Body of pancreas (tissue), 4 donors: Measurements from ENCODE around the gene PKNOX2. TPM values are rescaled to one million over a fixed set of nuclear protein-coding genes. Genes with fewer than 3 reads are reported as not detected.

Experiments used
- ATAC-seq: fragments of 150-250 bp; one replicate; pipeline ENCODE4 v1.9.1; 2016
- DNase-seq, 4 donors: peaks; one replicate each; pipeline ENCODE4 v3.0.0-alpha.2; 2019
- H3K27ac ChIP-seq, 4 donors: fragments of 200-600 bp; sonication (generic); 1 replicate in 3 of 4; 2 replicates in 1 of 4; pipeline versions ENCODE4 v1.5.1 to v1.6.1; 2016 to 2019; ENCODE audit warnings: mild to moderate bottlenecking in 1 of 4, mixed read lengths in 1 of 4, moderate library complexity in 1 of 4
- H3K27me3 ChIP-seq, 2 donors: fragments of 200-600 bp; sonication (generic); one replicate each; pipeline ENCODE4 v1.6.0; 2016; ENCODE audit warnings: mild to moderate bottlenecking in 1 of 2
- H3K36me3 ChIP-seq, 2 donors: fragments of 200-600 bp; sonication (generic); replicated peaks in 1 of 2; 2 replicates each; pipeline ENCODE4 v1.5.1; 2016; ENCODE audit warnings: low read depth in 2 of 2; ENCODE audit not compliant: insufficient read depth in 1 of 2
- H3K4me1 ChIP-seq: fragments of 200-600 bp; sonication (generic); one replicate; pipeline ENCODE4 v1.6.0; 2016
- H3K4me3 ChIP-seq, 2 donors: fragments of 200-600 bp; sonication (generic); 1 replicate in 1 of 2; 2 replicates in 1 of 2; pipeline ENCODE4 v1.5.1; 2016 to 2019
- H3K9me3 ChIP-seq, 3 donors: fragments of 200-600 bp; sonication (generic); 1 replicate in 2 of 3; 2 replicates in 1 of 3; pipeline ENCODE4 v1.5.1; 2016
- CTCF ChIP-seq, 7 experiments: fragments of 450-650 bp in 4 of 7; fragments of 200-600 bp in 3 of 7; sonication (generic) in 3 of 7; IDR thresholded peaks; one replicate each; pipeline ENCODE4 v1.5.1; 2016 to 2019; ENCODE audit warnings: antibody characterized with exemption in 7 of 7
- POLR2A ChIP-seq, 3 donors: fragments of 450-650 bp; IDR thresholded peaks; one replicate each; pipeline ENCODE4 v1.6.1; 2016; ENCODE audit warnings: antibody characterized with exemption in 3 of 3, mild to moderate bottlenecking in 2 of 3
- WGBS, 2 donors: methylation state at CpG; one replicate each; pipeline ENCODE4 v1.1.5; 2017; 5-methylcytosine and 5-hydroxymethylcytosine counted together
- intact Hi-C: fragments of 100-400 bp; cut with DNase I; formaldehyde crosslinking; loops from one replicate; pipeline ENCODE4 v1.15.1; 2023
- total RNA-seq, 2 donors: library from RNA; depleted of rRNA; stranded (reverse); fragments of >200 nt; gene quantifications; one replicate each; pipeline ENCODE4 v1.1.0, GENCODE V29; 2016

PKNOX2 gene
- total RNA-seq, 2 donors from 2014 or later = 4.2 to 4.9 TPM

DNA sequence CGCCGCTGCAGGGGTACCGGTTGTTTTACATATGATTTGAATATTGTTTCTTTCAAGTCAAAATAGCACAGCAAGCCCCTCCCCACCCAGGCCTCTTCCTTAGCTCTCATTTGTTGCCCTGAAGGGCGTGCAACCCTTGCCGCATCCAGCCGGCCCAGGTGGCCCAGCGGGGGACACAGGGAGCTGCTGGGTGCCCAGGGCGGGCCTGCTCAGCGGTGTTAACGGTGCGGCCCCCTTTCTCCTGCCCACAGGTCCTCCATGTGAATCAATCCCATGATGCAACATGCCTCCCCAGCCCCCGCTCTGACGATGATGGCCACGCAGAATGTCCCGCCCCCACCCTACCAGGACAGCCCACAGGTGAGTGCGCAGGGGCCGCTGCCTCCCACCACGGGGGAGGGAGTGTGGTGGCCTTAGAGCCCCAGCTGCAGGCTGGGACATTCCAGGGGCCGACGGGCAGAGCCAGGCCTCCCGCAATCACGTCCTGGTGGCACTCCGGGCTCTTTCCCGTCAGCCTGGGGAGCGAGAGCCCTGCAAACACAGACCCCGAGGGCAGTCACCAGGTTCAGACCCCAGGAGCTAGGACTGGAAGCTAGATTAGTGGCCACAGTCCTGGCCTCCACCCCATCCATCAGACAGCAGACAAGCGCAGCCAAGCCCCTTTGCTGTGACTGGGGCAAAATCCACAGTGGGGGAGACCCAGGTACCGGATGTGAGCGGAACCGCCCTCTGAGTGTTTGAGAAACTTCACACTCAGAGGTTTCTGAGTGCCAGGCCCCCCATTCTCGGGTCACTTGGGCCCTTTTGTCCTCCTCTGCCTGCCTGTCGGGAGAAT, 186.7 kb downstream of the PKNOX2 start:
- no peaks in the 10 kb centered on the region for H3K4me1 ChIP-seq
- intact Hi-C loops = loop anchor here (5.0 kb wide), 1 partner anchor 394 kb away; no protein-coding TSS in a partner anchor
- H3K4me3 ChIP-seq = no peak overlapping the region
- DNase-seq (no peak), ATAC-seq (no peak)
- no peaks in the 10 kb centered on the region for H3K9me3 ChIP-seq
- no peak overlapping the region for H3K27ac ChIP-seq
- H3K36me3 ChIP-seq = no peaks in the 10 kb centered on the region
- TF ChIP-seq POLR2A (IDR thresholded peaks at IDR 0.05) (no peak), CTCF (IDR thresholded peaks at IDR 0.05) (no peak)
- H3K27me3 ChIP-seq = no peaks in the 10 kb centered on the region
- 79 to 90% methylated on average over 19 to 26 of the region's 32 CpGs for WGBS, 2 donors

- ATAC-seq (no peak), DNase-seq (no peak)
- Histone ChIP-seq H3K4me3 (no peak overlapping the region), H3K27me3 (no peaks in the 10 kb centered on the region), H3K27ac (no peak overlapping the region), H3K9me3 (no peaks in the 10 kb centered on the region), H3K36me3 (no peaks in the 10 kb centered on the region), H3K4me1 (no peaks in the 10 kb centered on the region)
- intact Hi-C loops = loop anchor here (5.0 kb wide), 1 partner anchor 395 kb away; no protein-coding TSS in a partner anchor
- TF ChIP-seq POLR2A (IDR thresholded peaks at IDR 0.05) = no peak
- no peak for TF ChIP-seq CTCF (IDR thresholded peaks at IDR 0.05)
- WGBS, 2 donors = 86 to 91% methylated on average over 6 of the region's 6 CpGs
Observed at GRCh38 chr11:125351868-125352250, 187.3 kb downstream of the PKNOX2 start.

GRCh38 chr11:125356797-125357196, 192.2 kb downstream of the PKNOX2 start:
- 72 to 84% methylated on average over 2 of the region's 2 CpGs for WGBS, 2 donors
- no peak for TF ChIP-seq CTCF (IDR thresholded peaks at IDR 0.05)
- TF ChIP-seq POLR2A (IDR thresholded peaks at IDR 0.05) = no peak

DNA sequence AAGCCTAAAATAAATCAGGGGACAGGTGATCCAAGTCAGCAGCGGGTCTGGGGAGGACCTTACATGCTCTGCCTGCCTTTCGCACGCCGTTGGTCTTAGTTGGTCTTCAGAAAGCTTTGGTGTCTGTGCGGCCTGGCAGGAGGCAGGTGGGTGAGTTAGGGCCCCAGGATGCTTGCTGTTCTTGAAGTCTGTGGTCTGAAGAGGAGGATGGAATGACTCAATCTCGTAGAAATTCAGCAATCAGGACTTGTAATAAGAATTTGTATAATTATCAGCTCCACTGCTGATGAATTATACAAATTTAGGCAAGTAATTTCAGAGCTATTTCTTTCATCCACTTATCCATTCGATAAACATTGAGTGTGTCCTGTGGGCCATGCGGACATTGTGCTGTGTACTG, 193.0 kb downstream of the PKNOX2 start:
- Histone ChIP-seq H3K27me3 (no peaks in the 10 kb centered on the region), H3K9me3 (no peaks in the 10 kb centered on the region), H3K36me3 (no peaks in the 10 kb centered on the region), H3K4me1 (no peaks in the 10 kb centered on the region), H3K4me3 (no peak overlapping the region), H3K27ac (no peak overlapping the region)
- intact Hi-C loops = no loop called here
- TF ChIP-seq POLR2A (IDR thresholded peaks at IDR 0.05) (no peak), CTCF (IDR thresholded peaks at IDR 0.05) (no peak)
- WGBS, 2 donors = 80 to 90% methylated on average over 8 of the region's 8 CpGs
- DNase-seq = no peak
- no peak for ATAC-seq

More at GRCh38 chr11:125356797-125357196, 192.2 kb downstream of the PKNOX2 start:
- no peak for DNase-seq
- ATAC-seq = no peak
- intact Hi-C loops = no loop called here
- no peaks in the 10 kb centered on the region for H3K9me3 ChIP-seq
- no peak overlapping the region for H3K27ac ChIP-seq
- no peaks in the 10 kb centered on the region for H3K36me3 ChIP-seq
- H3K4me1 ChIP-seq = no peaks in the 10 kb centered on the region
- H3K4me3 ChIP-seq = no peak overlapping the region
- H3K27me3 ChIP-seq = no peaks in the 10 kb centered on the region
